ENCODE data around the gene SLC38A3. TPM values are rescaled to one million over a fixed set of nuclear protein-coding genes. Genes with fewer than 3 reads are reported as not detected.

Gene SLC38A3
- total RNA-seq, 2 experiments from 2014 or later = not detected

DNA sequence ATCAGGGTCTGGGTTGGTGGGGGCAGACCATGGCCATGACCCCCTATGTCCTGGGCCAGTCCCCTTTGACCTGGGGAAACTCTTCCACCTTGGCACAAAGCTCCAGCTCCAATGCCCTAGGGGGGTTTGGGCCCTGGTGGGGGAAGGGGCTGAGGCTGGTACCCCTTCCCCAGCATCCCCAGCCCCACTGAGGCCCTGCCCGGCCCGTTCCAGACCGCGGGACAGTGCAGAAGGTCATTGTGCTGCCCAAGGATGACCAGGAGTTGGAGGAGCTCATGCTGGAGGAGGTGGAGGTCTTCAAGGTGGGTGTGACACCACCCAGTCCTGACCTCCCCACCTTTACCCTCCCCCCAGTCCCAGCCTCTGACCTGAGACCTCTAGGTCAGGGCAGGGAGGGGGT, 19.8 kb upstream of the SLC38A3 start:
- Mint-ChIP-seq H3K4me3 (no peak overlapping the region), H3K27ac (no peak overlapping the region), H3K27me3 (no peaks in the 10 kb centered on the region), H3K4me1 (ENCODE audit: low read depth) (no peaks in the 10 kb centered on the region), H3K9me3 (no peaks in the 10 kb centered on the region), H3K36me3 (no peaks in the 10 kb centered on the region)
- intact Hi-C loops (cut with micrococcal nuclease) = no loop called here
- no peak for DNase-seq
- CTCF ChIA-PET = interaction anchor here (1.4 kb wide), 1 partner anchor 41 kb away, joined by 3 read pairs; no protein-coding TSS in a partner anchor
- POLR2A ChIA-PET = no interaction called here

DNA sequence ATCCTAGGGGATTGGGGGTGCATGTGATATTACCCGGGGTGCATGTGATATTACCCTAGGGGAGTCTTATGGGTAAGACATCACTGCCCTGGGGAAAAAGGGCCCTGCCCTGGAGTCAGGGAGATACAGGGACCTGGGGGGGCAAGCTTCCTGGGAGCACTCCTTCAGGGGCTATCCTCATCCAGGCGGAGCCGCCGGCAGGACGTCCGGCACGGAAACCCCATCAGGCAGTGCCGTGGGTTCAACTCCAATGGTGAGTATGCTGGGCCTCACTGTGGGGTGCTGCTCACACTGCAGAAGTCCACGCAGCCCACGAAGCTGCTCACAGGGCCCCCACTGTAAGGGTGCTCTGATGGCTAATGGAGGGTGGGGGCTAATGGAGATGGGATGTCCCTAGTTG, 19.0 kb upstream of the SLC38A3 start:
- CTCF ChIA-PET = interaction anchor here (1.0 kb wide), 1 partner anchor 86 kb away, joined by 3 read pairs; no protein-coding TSS in a partner anchor
- Mint-ChIP-seq H3K36me3 (no peaks in the 10 kb centered on the region), H3K4me1 (ENCODE audit: low read depth) (no peaks in the 10 kb centered on the region), H3K9me3 (no peaks in the 10 kb centered on the region), H3K27me3 (no peaks in the 10 kb centered on the region), H3K4me3 (no peak overlapping the region), H3K27ac (no peak overlapping the region)
- no peak for DNase-seq
- POLR2A ChIA-PET = no interaction called here
- intact Hi-C loops (cut with micrococcal nuclease) = no loop called here

GRCh38 chr3:50187750-50188149, 17.3 kb upstream of the SLC38A3 start:
- no peak for DNase-seq
- Mint-ChIP-seq H3K27ac (no peak overlapping the region), H3K9me3 (no peaks in the 10 kb centered on the region), H3K27me3 (peaks cover 2% of the 10 kb centered on the region), H3K4me3 (no peak overlapping the region), H3K36me3 (no peaks in the 10 kb centered on the region), H3K4me1 (ENCODE audit: low read depth) (no peaks in the 10 kb centered on the region)
- intact Hi-C loops (cut with micrococcal nuclease) = no loop called here
- ChIA-PET CTCF (interaction anchor here (0.6 to 3.3 kb wide), 2 partner anchors 11 to 38 kb away, joined by 3 to 11 read pairs; no protein-coding TSS in a partner anchor), POLR2A (no interaction called here)

DNA sequence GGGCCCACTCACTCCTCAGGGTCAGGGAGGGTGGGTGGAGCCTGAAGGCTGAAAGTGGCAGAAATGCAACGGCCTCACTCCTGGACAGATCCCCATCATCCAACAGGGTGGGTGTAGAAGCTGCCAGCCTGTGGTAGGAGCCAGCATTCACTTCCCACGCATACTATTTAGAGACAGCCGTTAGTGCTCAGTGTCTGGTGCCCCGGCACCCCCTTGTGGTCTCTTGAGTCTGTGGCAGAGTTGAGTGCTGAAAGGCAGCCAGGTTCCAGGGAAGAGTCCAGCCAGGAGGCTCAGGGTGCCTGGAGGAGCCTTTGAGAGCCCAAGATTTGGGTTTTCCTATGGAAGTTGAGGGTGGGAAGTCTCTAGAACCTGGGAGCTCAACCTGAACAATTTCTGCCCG, 15.8 kb upstream of the SLC38A3 start:
- Mint-ChIP-seq H3K27me3 (peaks cover 10% of the 10 kb centered on the region), H3K27ac (no peak overlapping the region), H3K36me3 (no peaks in the 10 kb centered on the region), H3K4me3 (no peak overlapping the region), H3K4me1 (ENCODE audit: low read depth) (peaks cover 5% of the 10 kb centered on the region), H3K9me3 (no peaks in the 10 kb centered on the region)
- ChIA-PET CTCF (interaction anchor here (1.0 to 8.6 kb wide), 9 partner anchors 9 to 86 kb away, joined by 3 to 79 read pairs (median 8); partner anchors contain the start of gene SLC38A3), POLR2A (interaction anchor here (1.2 kb wide), 1 partner anchor 71 kb away, joined by 3 read pairs; no protein-coding TSS in a partner anchor)
- intact Hi-C loops (cut with micrococcal nuclease) = loop anchor here (1.0 kb wide), 1 partner anchor 68 kb away; no protein-coding TSS in a partner anchor
- peak; percentile 61 for DNase-seq

GRCh38 chr3:50189989-50190388, 15.1 kb upstream of the SLC38A3 start:
- ChIA-PET POLR2A (no interaction called here), CTCF (interaction anchor here (1.0 to 8.6 kb wide), 9 partner anchors 10 to 85 kb away, joined by 3 to 79 read pairs (median 10); partner anchors contain the start of genes SEMA3B and SLC38A3)
- Mint-ChIP-seq H3K36me3 (no peaks in the 10 kb centered on the region), H3K27me3 (peaks cover 11% of the 10 kb centered on the region), H3K9me3 (no peaks in the 10 kb centered on the region), H3K4me1 (ENCODE audit: low read depth) (peaks cover 10% of the 10 kb centered on the region), H3K4me3 (no peak overlapping the region), H3K27ac (no peak overlapping the region)
- intact Hi-C loops (cut with micrococcal nuclease) = loop anchor here (1.0 kb wide), 1 partner anchor 69 kb away; no protein-coding TSS in a partner anchor
- no peak for DNase-seq

- DNase-seq = no peak
- H3K36me3 Mint-ChIP-seq = no peaks in the 10 kb centered on the region
- peaks cover 11% of the 10 kb centered on the region for H3K27me3 Mint-ChIP-seq
- ChIA-PET CTCF (interaction anchor here (1.1 to 8.6 kb wide), 11 partner anchors 8 to 133 kb away, joined by 3 to 194 read pairs (median 10); partner anchors contain the start of genes SEMA3B and SLC38A3), POLR2A (no interaction called here)
- H3K27ac Mint-ChIP-seq = no peak within 1 kb of the TSS
- intact Hi-C loops (cut with micrococcal nuclease) = no loop called here
- H3K4me3 Mint-ChIP-seq = no peak within 1 kb of the TSS
- peaks cover 10% of the 10 kb centered on the region for H3K4me1 Mint-ChIP-seq (ENCODE audit: low read depth)
- no peaks in the 10 kb centered on the region for H3K9me3 Mint-ChIP-seq
Measured at GRCh38 chr3:50190936-50191660, 14.0 kb upstream of the SLC38A3 start, which contains the start of gene GNAT1. TSS of gene GNAT1 (plus strand) at chr3:50191610. CDS start at chr3:50191726, 116 bp downstream.

- H3K36me3 Mint-ChIP-seq = no peaks in the 10 kb centered on the region
- H3K27ac Mint-ChIP-seq = no peak overlapping the region
- no peak for DNase-seq
- no peaks in the 10 kb centered on the region for H3K9me3 Mint-ChIP-seq
- POLR2A ChIA-PET = no interaction called here
- H3K27me3 Mint-ChIP-seq = peaks cover 11% of the 10 kb centered on the region
- CTCF ChIA-PET = interaction anchor here (0.7 to 8.6 kb wide), 14 partner anchors 9 to 132 kb away, joined by 3 to 194 read pairs (median 6); partner anchors contain the start of genes LSMEM2, SEMA3B and SLC38A3
- intact Hi-C loops (cut with micrococcal nuclease) = loop anchor here (1.0 kb wide), 2 partner anchors 34 to 81 kb away; no protein-coding TSS in a partner anchor
- H3K4me1 Mint-ChIP-seq (ENCODE audit: low read depth) = peaks cover 10% of the 10 kb centered on the region
- no peak overlapping the region for H3K4me3 Mint-ChIP-seq
Measured at GRCh38 chr3:50192124-50192523, 12.9 kb upstream of the SLC38A3 start.

- DNase-seq = peak; percentile 89
- Mint-ChIP-seq H3K9me3 (no peaks in the 10 kb centered on the region), H3K36me3 (no peaks in the 10 kb centered on the region), H3K4me3 (no peak overlapping the region), H3K27me3 (peaks cover 11% of the 10 kb centered on the region), H3K4me1 (ENCODE audit: low read depth) (peaks cover 10% of the 10 kb centered on the region), H3K27ac (no peak overlapping the region)
- POLR2A ChIA-PET = no interaction called here
- CTCF ChIA-PET = interaction anchor here (0.7 to 8.6 kb wide), 15 partner anchors 10 to 131 kb away, joined by 3 to 194 read pairs (median 6); partner anchors contain the start of genes LSMEM2, SEMA3B and SLC38A3
- intact Hi-C loops (cut with micrococcal nuclease) = loop anchor here (1.0 kb wide), 2 partner anchors 34 to 81 kb away; no protein-coding TSS in a partner anchor
Measured at GRCh38 chr3:50192689-50193141, 12.4 kb upstream of the SLC38A3 start.

DNA sequence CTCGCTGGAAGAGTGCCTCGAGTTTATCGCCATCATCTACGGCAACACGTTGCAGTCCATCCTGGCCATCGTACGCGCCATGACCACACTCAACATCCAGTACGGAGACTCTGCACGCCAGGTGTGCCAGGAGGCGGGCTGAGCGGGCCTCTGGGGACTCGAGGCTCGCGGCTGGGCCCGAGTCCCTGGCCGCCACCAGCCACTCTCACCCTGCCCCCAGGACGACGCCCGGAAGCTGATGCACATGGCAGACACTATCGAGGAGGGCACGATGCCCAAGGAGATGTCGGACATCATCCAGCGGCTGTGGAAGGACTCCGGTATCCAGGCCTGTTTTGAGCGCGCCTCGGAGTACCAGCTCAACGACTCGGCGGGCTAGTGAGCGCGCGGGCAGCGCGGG, 11.8 kb upstream of the SLC38A3 start:
- ChIA-PET POLR2A (no interaction called here), CTCF (interaction anchor here (1.3 to 8.6 kb wide), 13 partner anchors 14 to 172 kb away, joined by 3 to 194 read pairs (median 18); partner anchors contain the start of genes LSMEM2, SEMA3B and SLC38A3)
- Mint-ChIP-seq H3K4me3 (no peak overlapping the region), H3K4me1 (ENCODE audit: low read depth) (peaks cover 10% of the 10 kb centered on the region), H3K36me3 (no peaks in the 10 kb centered on the region), H3K27ac (no peak overlapping the region), H3K27me3 (peaks cover 11% of the 10 kb centered on the region), H3K9me3 (no peaks in the 10 kb centered on the region)
- intact Hi-C loops (cut with micrococcal nuclease) = no loop called here
- no peak for DNase-seq

GRCh38 chr3:50193746-50194127, 11.3 kb upstream of the SLC38A3 start:
- CTCF ChIA-PET = interaction anchor here (0.9 to 8.6 kb wide), 14 partner anchors 13 to 172 kb away, joined by 3 to 194 read pairs (median 14); partner anchors contain the start of genes LSMEM2, SEMA3B and SLC38A3
- POLR2A ChIA-PET = no interaction called here
- no peaks in the 10 kb centered on the region for H3K9me3 Mint-ChIP-seq
- intact Hi-C loops (cut with micrococcal nuclease) = no loop called here
- H3K36me3 Mint-ChIP-seq = no peaks in the 10 kb centered on the region
- H3K4me3 Mint-ChIP-seq = no peak overlapping the region
- H3K27ac Mint-ChIP-seq = no peak overlapping the region
- H3K27me3 Mint-ChIP-seq = peaks cover 13% of the 10 kb centered on the region
- peaks cover 10% of the 10 kb centered on the region for H3K4me1 Mint-ChIP-seq (ENCODE audit: low read depth)
- no peak for DNase-seq

- DNase-seq = peak; percentile 87
- Mint-ChIP-seq H3K9me3 (no peaks in the 10 kb centered on the region), H3K4me1 (ENCODE audit: low read depth) (peaks cover 10% of the 10 kb centered on the region), H3K4me3 (no peak overlapping the region), H3K36me3 (no peaks in the 10 kb centered on the region), H3K27ac (no peak overlapping the region), H3K27me3 (peaks cover 15% of the 10 kb centered on the region)
- CTCF ChIA-PET = interaction anchor here (0.6 to 8.6 kb wide), 24 partner anchors 12 to 171 kb away, joined by 3 to 194 read pairs (median 5); partner anchors contain the start of genes HYAL3, LSMEM2, NAA80 and SEMA3B
- intact Hi-C loops (cut with micrococcal nuclease) = no loop called here
- POLR2A ChIA-PET = no interaction called here
Measured at GRCh38 chr3:50194128-50194902, 10.8 kb upstream of the SLC38A3 start.
